PFSK-1 (cell line): Measurements from ENCODE around the gene TMEM9.

ENCODE experiments used
- FOXP2 ChIP-seq: optimal IDR thresholded peaks from 2 replicates; pipeline ENCODE3; 2011; ENCODE audit warnings: borderline replicate concordance, control low read depth, inconsistent platforms; ENCODE audit not compliant: insufficient read depth; ENCODE audit errors: extremely low read length, extremely low read depth
- POLR2AphosphoS5 ChIP-seq: IDR thresholded peaks from 2 replicates; pipeline ENCODE4 v1.6.1; 2012; ENCODE audit warnings: low read depth, mild to moderate bottlenecking, control low read depth, low read length, moderate library complexity
- SIN3A ChIP-seq: IDR thresholded peaks from 2 replicates; pipeline ENCODE4 v1.6.1; 2012; ENCODE audit warnings: mild to moderate bottlenecking, low read length, moderate library complexity, borderline replicate concordance; ENCODE audit not compliant: insufficient read depth
- TAF1 ChIP-seq: IDR thresholded peaks from 2 replicates; pipeline ENCODE4 v1.6.1; 2012; ENCODE audit warnings: low read length, control low read depth, borderline replicate concordance; ENCODE audit not compliant: insufficient read depth
- TF ChIP-seq, protein P1 (sequence below), 2 experiments: IDR thresholded peaks; 2 replicates each; pipeline versions ENCODE4 v1.6.1 to v1.8.0; 2011 to 2012; ENCODE audit warnings: low read depth in 2 of 2, low read length in 2 of 2, control low read depth in 1 of 2, inconsistent platforms in 1 of 2, mild to moderate bottlenecking in 1 of 2, moderate library complexity in 1 of 2; ENCODE audit not compliant: insufficient read depth in 1 of 2

The TMEM9 gene

GRCh38 chr1:201137579-201138310 lies 16.5 kb downstream of the TMEM9 start:
- TF ChIP-seq TAF1 = no peak
- TF ChIP-seq, protein P1, sequence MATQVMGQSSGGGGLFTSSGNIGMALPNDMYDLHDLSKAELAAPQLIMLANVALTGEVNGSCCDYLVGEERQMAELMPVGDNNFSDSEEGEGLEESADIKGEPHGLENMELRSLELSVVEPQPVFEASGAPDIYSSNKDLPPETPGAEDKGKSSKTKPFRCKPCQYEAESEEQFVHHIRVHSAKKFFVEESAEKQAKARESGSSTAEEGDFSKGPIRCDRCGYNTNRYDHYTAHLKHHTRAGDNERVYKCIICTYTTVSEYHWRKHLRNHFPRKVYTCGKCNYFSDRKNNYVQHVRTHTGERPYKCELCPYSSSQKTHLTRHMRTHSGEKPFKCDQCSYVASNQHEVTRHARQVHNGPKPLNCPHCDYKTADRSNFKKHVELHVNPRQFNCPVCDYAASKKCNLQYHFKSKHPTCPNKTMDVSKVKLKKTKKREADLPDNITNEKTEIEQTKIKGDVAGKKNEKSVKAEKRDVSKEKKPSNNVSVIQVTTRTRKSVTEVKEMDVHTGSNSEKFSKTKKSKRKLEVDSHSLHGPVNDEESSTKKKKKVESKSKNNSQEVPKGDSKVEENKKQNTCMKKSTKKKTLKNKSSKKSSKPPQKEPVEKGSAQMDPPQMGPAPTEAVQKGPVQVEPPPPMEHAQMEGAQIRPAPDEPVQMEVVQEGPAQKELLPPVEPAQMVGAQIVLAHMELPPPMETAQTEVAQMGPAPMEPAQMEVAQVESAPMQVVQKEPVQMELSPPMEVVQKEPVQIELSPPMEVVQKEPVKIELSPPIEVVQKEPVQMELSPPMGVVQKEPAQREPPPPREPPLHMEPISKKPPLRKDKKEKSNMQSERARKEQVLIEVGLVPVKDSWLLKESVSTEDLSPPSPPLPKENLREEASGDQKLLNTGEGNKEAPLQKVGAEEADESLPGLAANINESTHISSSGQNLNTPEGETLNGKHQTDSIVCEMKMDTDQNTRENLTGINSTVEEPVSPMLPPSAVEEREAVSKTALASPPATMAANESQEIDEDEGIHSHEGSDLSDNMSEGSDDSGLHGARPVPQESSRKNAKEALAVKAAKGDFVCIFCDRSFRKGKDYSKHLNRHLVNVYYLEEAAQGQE (IDR thresholded peaks at IDR 0.05; ENCODE audit: insufficient read depth in 1 of 2, low read depth in 2 of 2, low read length in 2 of 2) = no peak

DNA sequence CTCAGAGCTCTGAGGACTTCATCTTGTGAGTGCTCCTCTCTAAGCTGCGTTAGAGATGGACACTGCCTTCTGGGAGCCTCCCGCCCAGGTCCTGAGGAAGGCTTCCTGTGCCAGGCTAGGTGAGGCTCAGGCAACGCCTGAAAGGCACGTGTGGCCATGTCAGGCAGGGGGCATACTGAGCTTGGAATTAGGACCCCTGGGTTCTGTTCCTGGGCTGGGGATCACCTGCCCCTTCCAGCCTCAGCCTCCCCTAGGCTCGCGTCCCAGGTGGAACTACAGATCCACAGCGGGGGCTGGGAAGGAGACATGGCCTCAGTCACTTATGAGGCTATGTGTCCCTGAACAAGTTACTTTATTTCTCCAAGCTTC lies 17.3 kb downstream of the TMEM9 start:
- TF ChIP-seq, protein P1 (IDR thresholded peaks at IDR 0.05; ENCODE audit: insufficient read depth in 1 of 2, low read depth in 2 of 2, low read length in 2 of 2) = no peak
- TF ChIP-seq TAF1 (no peak), POLR2AphosphoS5 (no peak), SIN3A (no peak), FOXP2 (no peak)

GRCh38 chr1:201136355-201137023 lies 17.8 kb downstream of the TMEM9 start:
- no peak for TF ChIP-seq TAF1
- no peak for TF ChIP-seq FOXP2
- no peak for TF ChIP-seq SIN3A
- TF ChIP-seq, protein P1 (IDR thresholded peaks at IDR 0.05; ENCODE audit: insufficient read depth in 1 of 2, low read depth in 2 of 2, low read length in 2 of 2) = no peak
- TF ChIP-seq POLR2AphosphoS5 = no peak

DNA sequence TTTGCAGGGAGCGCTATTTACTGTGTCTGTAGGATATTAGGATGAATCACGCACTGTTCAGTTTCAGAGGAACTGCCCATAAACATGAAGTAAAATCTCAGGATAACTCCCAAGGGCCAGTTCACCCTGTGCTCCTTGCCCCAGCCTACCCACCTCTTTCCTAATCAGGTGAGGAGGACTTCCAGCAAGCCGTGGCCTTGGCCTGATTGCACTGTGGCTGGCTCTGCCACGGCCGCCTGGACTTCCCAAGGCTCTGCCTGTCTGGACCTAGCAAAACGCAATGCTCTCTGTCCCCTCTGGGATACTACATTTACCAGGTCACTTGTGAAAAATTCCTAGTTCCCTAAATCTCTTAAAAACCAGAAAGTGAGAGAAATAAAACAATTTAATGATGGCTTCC lies 19.9 kb downstream of the TMEM9 start:
- TF ChIP-seq SIN3A (no peak), POLR2AphosphoS5 (no peak), TAF1 (no peak), FOXP2 (no peak)
- TF ChIP-seq, protein P1 (IDR thresholded peaks at IDR 0.05; ENCODE audit: insufficient read depth in 1 of 2, low read depth in 2 of 2, low read length in 2 of 2) = no peak

GRCh38 chr1:201131398-201131797 lies 22.9 kb downstream of the TMEM9 start:
- TF ChIP-seq POLR2AphosphoS5 (no peak), TAF1 (no peak), FOXP2 (no peak), SIN3A (no peak)
- TF ChIP-seq, protein P1 (IDR thresholded peaks at IDR 0.05; ENCODE audit: insufficient read depth in 1 of 2, low read depth in 2 of 2, low read length in 2 of 2) = no peak
